ENCODE data around the gene MAST4. TPM values are rescaled to one million over a fixed set of nuclear protein-coding genes. Genes with fewer than 3 reads are reported as not detected.
A peak's percentile ranks its signal among the peaks of the same experiment; 100 is the strongest.

Gene MAST4
- total and polyA plus RNA-seq, 2 of the 13 experiments (the other 11 are each of a cell fraction or from before 2014, with no cell fraction given) = 3.4 to 3.7 TPM

DNA sequence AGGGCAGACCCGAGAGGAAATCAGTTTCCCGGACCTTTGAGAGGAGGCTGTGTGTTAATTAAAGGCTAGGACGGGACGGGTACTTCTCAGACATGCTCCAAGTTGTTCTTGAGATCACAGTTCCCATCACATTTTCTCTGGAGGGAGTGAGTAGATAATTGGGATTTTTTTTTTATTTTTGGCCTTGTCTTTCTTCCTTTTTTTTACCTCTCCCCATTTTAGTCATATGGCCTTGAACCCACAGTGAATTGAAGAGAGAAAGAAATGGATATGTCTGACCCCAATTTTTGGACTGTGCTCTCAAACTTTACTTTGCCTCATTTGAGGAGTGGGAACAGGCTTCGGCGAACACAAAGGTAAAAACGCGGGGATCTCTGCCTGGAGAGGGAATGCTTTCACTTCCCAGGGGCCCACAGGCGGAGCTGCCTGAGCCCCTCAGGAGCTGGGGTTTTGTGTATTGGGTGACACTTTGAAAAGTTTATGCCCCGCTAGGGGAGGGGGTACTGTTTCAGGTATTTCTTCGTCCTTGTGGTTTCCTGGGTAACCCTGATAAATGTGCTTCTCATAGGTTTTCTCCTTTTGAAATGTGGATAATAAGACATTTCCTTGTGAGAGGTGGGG, 408.6 kb downstream of the MAST4 start (continued):
- TF ChIP-seq, protein P1, sequence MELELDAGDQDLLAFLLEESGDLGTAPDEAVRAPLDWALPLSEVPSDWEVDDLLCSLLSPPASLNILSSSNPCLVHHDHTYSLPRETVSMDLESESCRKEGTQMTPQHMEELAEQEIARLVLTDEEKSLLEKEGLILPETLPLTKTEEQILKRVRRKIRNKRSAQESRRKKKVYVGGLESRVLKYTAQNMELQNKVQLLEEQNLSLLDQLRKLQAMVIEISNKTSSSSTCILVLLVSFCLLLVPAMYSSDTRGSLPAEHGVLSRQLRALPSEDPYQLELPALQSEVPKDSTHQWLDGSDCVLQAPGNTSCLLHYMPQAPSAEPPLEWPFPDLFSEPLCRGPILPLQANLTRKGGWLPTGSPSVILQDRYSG (CRISPR knock-in tag; IDR thresholded peaks at IDR 0.05) = no peak

DNA sequence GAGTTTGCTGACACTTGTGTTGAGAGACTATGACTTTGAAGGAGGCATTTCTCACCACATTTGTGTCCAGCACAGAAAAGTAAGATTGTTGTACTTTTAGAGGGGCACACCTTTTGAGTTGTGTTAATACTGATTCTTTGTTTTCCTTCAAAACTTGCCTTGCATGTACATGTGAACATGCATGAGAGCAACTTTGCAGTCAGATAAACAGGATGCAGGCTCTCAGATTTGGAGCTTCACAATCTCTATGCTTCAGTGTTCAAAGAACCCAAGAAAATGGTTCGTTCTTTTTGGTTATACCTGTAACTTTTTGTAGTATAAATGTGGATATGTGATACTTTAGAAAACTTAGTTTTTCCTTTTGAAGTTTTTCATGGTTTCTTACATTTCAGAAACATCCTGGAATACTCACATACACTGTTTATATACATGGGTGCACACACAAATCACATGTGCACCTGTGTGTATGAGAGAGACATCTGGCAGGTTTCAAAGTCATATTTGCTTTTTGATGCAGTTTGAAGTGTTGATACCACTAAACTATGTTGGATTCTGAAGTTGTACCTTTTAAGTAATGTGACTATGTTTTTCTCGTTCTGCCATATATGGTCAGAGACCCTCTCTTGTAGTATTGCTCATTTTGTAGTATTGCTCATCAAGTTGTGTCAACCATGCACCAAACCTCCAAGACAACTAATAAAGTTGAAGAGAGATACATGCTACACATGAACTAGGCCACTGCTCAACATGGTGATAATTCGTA, 409.7 kb downstream of the MAST4 start:
- intact Hi-C loops (cut with micrococcal nuclease; ENCODE audit: unreplicated experiment) = loop anchor here (2.0 to 5.0 kb wide), 2 partner anchors 17 to 136 kb away; no protein-coding TSS in a partner anchor
- BruUV-seq (replicated peaks) = no TSS peak
- no peaks in the 10 kb centered on the region for H3K9me3 ChIP-seq (ENCODE audit: low read length)
- ChIA-PET CTCF (ENCODE audit: low intra/inter-chr PET ratio, low total read pairs) (no interaction called here), POLR2A (interaction anchor here (1.8 to 2.2 kb wide), 2 partner anchors 8 to 89 kb away, joined by 7 to 17 read pairs; no protein-coding TSS in a partner anchor)
- peak overlapping the region; percentile 75; the same call in 1 of the 2 replicates for H3K9ac ChIP-seq (ENCODE audit: insufficient read depth, low read depth, low read length)
- peak overlapping the region; percentile 93 for H3K4me2 ChIP-seq (ENCODE audit: low read depth, low read length)
- no peaks in the 10 kb centered on the region for H3K27me3 ChIP-seq (ENCODE audit: control insufficient read depth in 1 of 2, insufficient read depth in 2 of 2, low read length in 2 of 2)
- H3K27ac ChIP-seq (ENCODE audit: extremely low read length, insufficient read depth, low read length) = no peak overlapping the region
- DNase-seq (ENCODE audit: low spot score) = no peak
- peak overlapping the region; percentile 65 to 74 (median 73); a peak in 4 of 6 replicates for H3K4me3 ChIP-seq (replicated peaks in 1 of 3; ENCODE audit: insufficient read depth in 1 of 3, low read depth in 2 of 3, low read length in 3 of 3)
- 88% methylated on average over 3 of the region's 3 CpGs for WGBS (ENCODE audit: low lambda C conversion rate)
- H3K4me1 ChIP-seq (ENCODE audit: insufficient read depth, low read length) = peaks cover 80% of the 10 kb centered on the region
- H3K79me2 ChIP-seq (ENCODE audit: insufficient read depth, low read length) = peaks cover 25% of the 10 kb centered on the region
- ATAC-seq = no peak
- in situ Hi-C loops (cut with HindIII; ENCODE audit: extremely low pct_ligation_motif_present, low pct_unique_long_range_greater_than_20kb) = no loop called here
- H3K36me3 ChIP-seq (replicated peaks in 1 of 2; ENCODE audit: control insufficient read depth in 1 of 2, insufficient read depth in 2 of 2, low read length in 2 of 2) = no peaks in the 10 kb centered on the region
- FAIRE-seq = no peak
- no peaks in the 10 kb centered on the region for H4K20me1 ChIP-seq (ENCODE audit: insufficient read depth, low read length)
- no peak overlapping the region for H2AFZ ChIP-seq (ENCODE audit: low read length)
- TF ChIP-seq THAP11 (CRISPR knock-in tag; IDR thresholded peaks at IDR 0.05) (no peak), SAP130 (CRISPR knock-in tag; IDR thresholded peaks at IDR 0.05; ENCODE audit: low read depth) (no peak), ZNF678 (CRISPR knock-in tag; IDR thresholded peaks at IDR 0.05) (no peak), NFE2L1 (CRISPR knock-in tag; IDR thresholded peaks at IDR 0.05; ENCODE audit: borderline replicate concordance) (no peak), MYNN (CRISPR knock-in tag; IDR thresholded peaks at IDR 0.05; ENCODE audit: low read depth) (no peak), ZNF230 (CRISPR knock-in tag; IDR thresholded peaks at IDR 0.05) (no peak), YEATS2 (CRISPR knock-in tag; IDR thresholded peaks at IDR 0.05; ENCODE audit: borderline replicate concordance) (no peak)
- TF ChIP-seq, protein P2, sequence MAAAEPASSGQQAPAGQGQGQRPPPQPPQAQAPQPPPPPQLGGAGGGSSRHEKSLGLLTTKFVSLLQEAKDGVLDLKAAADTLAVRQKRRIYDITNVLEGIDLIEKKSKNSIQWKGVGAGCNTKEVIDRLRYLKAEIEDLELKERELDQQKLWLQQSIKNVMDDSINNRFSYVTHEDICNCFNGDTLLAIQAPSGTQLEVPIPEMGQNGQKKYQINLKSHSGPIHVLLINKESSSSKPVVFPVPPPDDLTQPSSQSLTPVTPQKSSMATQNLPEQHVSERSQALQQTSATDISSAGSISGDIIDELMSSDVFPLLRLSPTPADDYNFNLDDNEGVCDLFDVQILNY (CRISPR knock-in tag; conservative IDR thresholded peaks at IDR 0.05) = no peak
- TF ChIP-seq, protein P3, sequence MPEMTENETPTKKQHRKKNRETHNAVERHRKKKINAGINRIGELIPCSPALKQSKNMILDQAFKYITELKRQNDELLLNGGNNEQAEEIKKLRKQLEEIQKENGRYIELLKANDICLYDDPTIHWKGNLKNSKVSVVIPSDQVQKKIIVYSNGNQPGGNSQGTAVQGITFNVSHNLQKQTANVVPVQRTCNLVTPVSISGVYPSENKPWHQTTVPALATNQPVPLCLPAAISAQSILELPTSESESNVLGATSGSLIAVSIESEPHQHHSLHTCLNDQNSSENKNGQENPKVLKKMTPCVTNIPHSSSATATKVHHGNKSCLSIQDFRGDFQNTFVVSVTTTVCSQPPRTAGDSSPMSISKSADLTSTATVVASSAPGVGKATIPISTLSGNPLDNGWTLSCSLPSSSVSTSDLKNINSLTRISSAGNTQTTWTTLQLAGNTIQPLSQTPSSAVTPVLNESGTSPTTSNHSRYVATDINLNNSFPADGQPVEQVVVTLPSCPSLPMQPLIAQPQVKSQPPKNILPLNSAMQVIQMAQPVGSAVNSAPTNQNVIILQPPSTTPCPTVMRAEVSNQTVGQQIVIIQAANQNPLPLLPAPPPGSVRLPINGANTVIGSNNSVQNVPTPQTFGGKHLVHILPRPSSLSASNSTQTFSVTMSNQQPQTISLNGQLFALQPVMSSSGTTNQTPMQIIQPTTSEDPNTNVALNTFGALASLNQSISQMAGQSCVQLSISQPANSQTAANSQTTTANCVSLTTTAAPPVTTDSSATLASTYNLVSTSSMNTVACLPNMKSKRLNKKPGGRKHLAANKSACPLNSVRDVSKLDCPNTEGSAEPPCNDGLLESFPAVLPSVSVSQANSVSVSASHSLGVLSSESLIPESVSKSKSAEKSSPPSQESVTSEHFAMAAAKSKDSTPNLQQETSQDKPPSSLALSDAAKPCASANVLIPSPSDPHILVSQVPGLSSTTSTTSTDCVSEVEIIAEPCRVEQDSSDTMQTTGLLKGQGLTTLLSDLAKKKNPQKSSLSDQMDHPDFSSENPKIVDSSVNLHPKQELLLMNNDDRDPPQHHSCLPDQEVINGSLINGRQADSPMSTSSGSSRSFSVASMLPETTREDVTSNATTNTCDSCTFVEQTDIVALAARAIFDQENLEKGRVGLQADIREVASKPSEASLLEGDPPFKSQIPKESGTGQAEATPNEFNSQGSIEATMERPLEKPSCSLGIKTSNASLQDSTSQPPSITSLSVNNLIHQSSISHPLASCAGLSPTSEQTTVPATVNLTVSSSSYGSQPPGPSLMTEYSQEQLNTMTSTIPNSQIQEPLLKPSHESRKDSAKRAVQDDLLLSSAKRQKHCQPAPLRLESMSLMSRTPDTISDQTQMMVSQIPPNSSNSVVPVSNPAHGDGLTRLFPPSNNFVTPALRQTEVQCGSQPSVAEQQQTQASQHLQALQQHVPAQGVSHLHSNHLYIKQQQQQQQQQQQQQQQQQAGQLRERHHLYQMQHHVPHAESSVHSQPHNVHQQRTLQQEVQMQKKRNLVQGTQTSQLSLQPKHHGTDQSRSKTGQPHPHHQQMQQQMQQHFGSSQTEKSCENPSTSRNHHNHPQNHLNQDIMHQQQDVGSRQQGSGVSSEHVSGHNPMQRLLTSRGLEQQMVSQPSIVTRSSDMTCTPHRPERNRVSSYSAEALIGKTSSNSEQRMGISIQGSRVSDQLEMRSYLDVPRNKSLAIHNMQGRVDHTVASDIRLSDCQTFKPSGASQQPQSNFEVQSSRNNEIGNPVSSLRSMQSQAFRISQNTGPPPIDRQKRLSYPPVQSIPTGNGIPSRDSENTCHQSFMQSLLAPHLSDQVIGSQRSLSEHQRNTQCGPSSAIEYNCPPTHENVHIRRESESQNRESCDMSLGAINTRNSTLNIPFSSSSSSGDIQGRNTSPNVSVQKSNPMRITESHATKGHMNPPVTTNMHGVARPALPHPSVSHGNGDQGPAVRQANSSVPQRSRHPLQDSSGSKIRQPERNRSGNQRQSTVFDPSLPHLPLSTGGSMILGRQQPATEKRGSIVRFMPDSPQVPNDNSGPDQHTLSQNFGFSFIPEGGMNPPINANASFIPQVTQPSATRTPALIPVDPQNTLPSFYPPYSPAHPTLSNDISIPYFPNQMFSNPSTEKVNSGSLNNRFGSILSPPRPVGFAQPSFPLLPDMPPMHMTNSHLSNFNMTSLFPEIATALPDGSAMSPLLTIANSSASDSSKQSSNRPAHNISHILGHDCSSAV (CRISPR knock-in tag; IDR thresholded peaks at IDR 0.05; ENCODE audit: borderline replicate concordance) = no peak

Data from HepG2 (cell line).